SK-N-MC (cell line): ENCODE measurements around the gene NCOA3.

Experiments
- DNase-seq: peaks from one replicate; pipeline ENCODE4 v3.0.0-alpha.2; 2011; ENCODE audit warnings: low read depth, low spot score
- H3K27ac ChIP-seq: fragments of 200-600 bp; sonication (generic); 2 replicates; pipeline ENCODE4 v1.5.1; 2016; ENCODE audit warnings: mixed run types
- H3K36me3 ChIP-seq: fragments of 200-600 bp; sonication (generic); 2 replicates; pipeline ENCODE4 v1.6.1; 2017; ENCODE audit warnings: antibody characterized with exemption, low read length, mixed read lengths; ENCODE audit not compliant: insufficient read depth
- H3K4me3 ChIP-seq: fragments of 200-600 bp; sonication (generic); 2 replicates; pipeline ENCODE4 v1.5.1; 2016
- H3K9ac ChIP-seq: fragments of 200-600 bp; sonication (generic); 2 replicates; pipeline ENCODE4 v1.8.0; 2017; ENCODE audit warnings: mixed run types, mixed read lengths; ENCODE audit not compliant: insufficient read length
- H3K9me3 ChIP-seq: fragments of 200-600 bp; sonication (generic); 2 replicates; pipeline ENCODE4 v1.6.1; 2017; ENCODE audit warnings: low read depth, mild to moderate bottlenecking, antibody characterized with exemption, low read length, moderate library complexity, mixed read lengths
- EZH2 ChIP-seq: fragments of 200-600 bp; sonication (generic); IDR thresholded peaks from one replicate; pipeline ENCODE4 v1.6.1; 2017; ENCODE audit warnings: antibody characterized with exemption
- FOXP2 ChIP-seq: optimal IDR thresholded peaks from 2 replicates; pipeline ENCODE3; 2011; ENCODE audit warnings: mild to moderate bottlenecking, moderate library complexity; ENCODE audit not compliant: insufficient read depth; ENCODE audit errors: extremely low read length, control extremely low read depth
- POLR2AphosphoS5 ChIP-seq: IDR thresholded peaks from 2 replicates; pipeline ENCODE4 v1.6.1; 2012; ENCODE audit warnings: mild to moderate bottlenecking, low read depth, low read length, borderline replicate concordance

Gene NCOA3

DNA sequence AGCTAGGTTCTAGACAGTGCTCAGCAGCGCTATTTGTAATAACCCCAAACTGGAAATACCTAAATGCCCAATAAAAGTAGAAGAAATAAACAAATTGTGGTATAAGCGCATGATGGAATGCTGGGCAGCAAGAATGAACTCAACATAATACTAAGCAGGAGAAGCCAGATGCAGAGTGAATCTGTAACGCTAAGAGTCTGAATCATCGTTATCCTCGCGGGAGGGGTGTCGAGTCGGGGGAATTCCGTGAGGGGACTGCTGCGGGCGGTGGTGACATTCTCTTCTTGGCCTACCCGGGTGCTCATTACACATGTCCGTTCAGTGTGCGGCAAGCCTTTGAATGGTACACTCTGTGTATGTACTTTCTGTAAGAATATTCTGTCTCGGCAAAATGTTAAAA, 199.9 kb downstream of the NCOA3 start:
- TF ChIP-seq POLR2AphosphoS5 (no peak), EZH2 (no peak), FOXP2 (no peak)
- H3K9ac ChIP-seq, result no peak overlapping the region
- DNase-seq, result no peak
- H3K36me3 ChIP-seq, result no peaks in the 10 kb centered on the region
- H3K9me3 ChIP-seq, result no peaks in the 10 kb centered on the region
- H3K4me3 ChIP-seq, result no peak overlapping the region
- no peak overlapping the region for H3K27ac ChIP-seq

DNA sequence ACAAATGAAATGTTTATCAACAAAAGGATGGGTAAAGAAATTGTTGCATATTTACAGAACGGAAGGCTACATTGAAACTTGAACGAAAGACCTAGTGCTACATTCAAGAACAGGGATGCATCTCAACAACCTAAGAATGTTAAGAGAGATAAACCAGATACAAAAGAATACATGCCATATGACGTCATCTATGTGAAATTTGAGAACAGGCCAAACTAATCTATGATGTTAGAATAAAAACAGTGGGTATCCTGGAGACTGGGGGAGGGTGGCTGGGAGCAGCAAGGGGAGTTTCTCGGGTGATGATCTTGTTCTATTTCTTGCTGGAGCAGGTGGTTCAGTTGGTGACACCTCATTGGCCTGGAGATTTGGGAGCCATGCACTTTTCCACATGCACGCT, 202.1 kb downstream of the NCOA3 start:
- no peak overlapping the region for H3K4me3 ChIP-seq
- no peaks in the 10 kb centered on the region for H3K36me3 ChIP-seq
- no peak for DNase-seq
- TF ChIP-seq EZH2 (no peak), FOXP2 (no peak), POLR2AphosphoS5 (no peak)
- no peak overlapping the region for H3K9ac ChIP-seq
- H3K9me3 ChIP-seq, result no peaks in the 10 kb centered on the region
- H3K27ac ChIP-seq, result no peak overlapping the region

GRCh38 chr20:47704746-47705496, 203.2 kb downstream of the NCOA3 start:
- no peak overlapping the region for H3K9ac ChIP-seq
- TF ChIP-seq POLR2AphosphoS5 (no peak), FOXP2 (no peak), EZH2 (no peak)
- H3K4me3 ChIP-seq, result no peak overlapping the region
- no peaks in the 10 kb centered on the region for H3K9me3 ChIP-seq
- DNase-seq, result no peak
- no peaks in the 10 kb centered on the region for H3K36me3 ChIP-seq
- no peak overlapping the region for H3K27ac ChIP-seq

DNA sequence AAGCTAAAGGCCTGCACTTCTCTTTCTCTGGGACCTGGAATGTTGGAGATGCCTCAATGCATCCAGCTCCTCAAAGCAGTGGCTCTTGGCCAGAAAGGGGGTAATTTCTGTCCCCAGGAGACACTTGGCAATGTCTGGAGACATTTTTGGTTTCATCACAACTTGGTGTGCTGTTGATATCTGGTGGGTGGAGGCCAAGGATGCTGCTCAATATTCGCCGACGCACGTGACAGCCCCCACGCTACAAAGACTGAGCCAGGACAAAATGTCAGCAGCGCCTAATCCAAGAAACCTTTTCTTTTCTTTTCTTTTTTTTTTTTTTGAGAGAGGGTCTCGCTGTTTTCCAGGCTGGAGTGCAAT, 203.8 kb downstream of the NCOA3 start:
- TF ChIP-seq FOXP2 (no peak), EZH2 (no peak), POLR2AphosphoS5 (no peak)
- Histone ChIP-seq H3K4me3 (no peak overlapping the region), H3K27ac (no peak overlapping the region), H3K9me3 (no peaks in the 10 kb centered on the region), H3K36me3 (no peaks in the 10 kb centered on the region), H3K9ac (no peak overlapping the region)
- DNase-seq, result no peak

GRCh38 chr20:47706345-47706744, 204.7 kb downstream of the NCOA3 start:
- H3K36me3 ChIP-seq, result no peaks in the 10 kb centered on the region
- no peaks in the 10 kb centered on the region for H3K9me3 ChIP-seq
- no peak for DNase-seq
- no peak overlapping the region for H3K9ac ChIP-seq
- no peak overlapping the region for H3K27ac ChIP-seq
- H3K4me3 ChIP-seq, result no peak overlapping the region
- no peak for TF ChIP-seq FOXP2
- TF ChIP-seq EZH2, result no peak
- no peak for TF ChIP-seq POLR2AphosphoS5
